Measurements from ENCODE around the gene KAT14. TPM values are rescaled to one million over a fixed set of nuclear protein-coding genes. Genes with fewer than 3 reads are reported as not detected.

Gene KAT14
- total RNA-seq, 1 experiment from 2014 or later: 28.4 TPM

DNA sequence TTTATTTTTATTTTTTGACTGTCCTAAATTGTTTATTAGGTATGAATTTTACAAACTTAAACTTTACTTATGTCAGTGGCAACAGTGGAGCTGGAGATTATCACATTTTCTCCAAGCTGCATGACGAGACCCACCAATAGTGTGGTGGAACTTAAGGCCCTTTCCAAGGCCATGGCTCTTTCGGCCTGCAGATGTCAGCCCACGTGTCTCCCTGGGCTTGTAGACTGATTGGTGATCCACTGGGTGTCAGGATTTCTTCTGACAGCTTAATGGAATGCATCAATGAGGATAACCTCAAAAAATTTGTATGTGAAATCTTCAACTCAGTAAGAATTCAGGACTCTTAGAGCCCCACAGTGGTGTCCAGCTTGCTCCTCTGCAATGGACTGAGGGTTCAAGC is 47.6 kb upstream of the KAT14 start:
- no peak for TF ChIP-seq EZH2 (IDR thresholded peaks at IDR 0.05; ENCODE audit: low read depth)
- TF ChIP-seq, protein P1, sequence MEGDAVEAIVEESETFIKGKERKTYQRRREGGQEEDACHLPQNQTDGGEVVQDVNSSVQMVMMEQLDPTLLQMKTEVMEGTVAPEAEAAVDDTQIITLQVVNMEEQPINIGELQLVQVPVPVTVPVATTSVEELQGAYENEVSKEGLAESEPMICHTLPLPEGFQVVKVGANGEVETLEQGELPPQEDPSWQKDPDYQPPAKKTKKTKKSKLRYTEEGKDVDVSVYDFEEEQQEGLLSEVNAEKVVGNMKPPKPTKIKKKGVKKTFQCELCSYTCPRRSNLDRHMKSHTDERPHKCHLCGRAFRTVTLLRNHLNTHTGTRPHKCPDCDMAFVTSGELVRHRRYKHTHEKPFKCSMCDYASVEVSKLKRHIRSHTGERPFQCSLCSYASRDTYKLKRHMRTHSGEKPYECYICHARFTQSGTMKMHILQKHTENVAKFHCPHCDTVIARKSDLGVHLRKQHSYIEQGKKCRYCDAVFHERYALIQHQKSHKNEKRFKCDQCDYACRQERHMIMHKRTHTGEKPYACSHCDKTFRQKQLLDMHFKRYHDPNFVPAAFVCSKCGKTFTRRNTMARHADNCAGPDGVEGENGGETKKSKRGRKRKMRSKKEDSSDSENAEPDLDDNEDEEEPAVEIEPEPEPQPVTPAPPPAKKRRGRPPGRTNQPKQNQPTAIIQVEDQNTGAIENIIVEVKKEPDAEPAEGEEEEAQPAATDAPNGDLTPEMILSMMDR (conservative IDR thresholded peaks at IDR 0.05): no peak
- H3K4me3 ChIP-seq: no peak overlapping the region
- no peak overlapping the region for H2AFZ ChIP-seq
- no peaks in the 10 kb centered on the region for H3K36me3 ChIP-seq (ENCODE audit: low read depth)
- ChIA-PET CTCF (no interaction called here), POLR2A (ENCODE audit: unreplicated experiment) (no interaction called here)
- no TSS peak for BruUV-seq (replicated peaks)
- H4K20me1 ChIP-seq (ENCODE audit: insufficient read depth): no peaks in the 10 kb centered on the region
- no peak overlapping the region for H3K4me2 ChIP-seq
- no peaks in the 10 kb centered on the region for H3F3A ChIP-seq (ENCODE audit: insufficient read depth, low read depth)
- H3K27ac ChIP-seq: no peak overlapping the region
- no peaks in the 10 kb centered on the region for H3K27me3 ChIP-seq (ENCODE audit: insufficient read depth, low read depth)
- H3K9me2 ChIP-seq (ENCODE audit: insufficient read depth): no peaks in the 10 kb centered on the region
- intact Hi-C loops (cut with micrococcal nuclease; ENCODE audit: unreplicated experiment): no loop called here
- no peak for DNase-seq
- H3K79me2 ChIP-seq (ENCODE audit: low read depth): no peaks in the 10 kb centered on the region
- no peaks in the 10 kb centered on the region for H3K9me3 ChIP-seq (ENCODE audit: insufficient read depth, low read depth)
- no peaks in the 10 kb centered on the region for H3K4me1 ChIP-seq (replicated peaks; ENCODE audit: insufficient read depth)

DNA sequence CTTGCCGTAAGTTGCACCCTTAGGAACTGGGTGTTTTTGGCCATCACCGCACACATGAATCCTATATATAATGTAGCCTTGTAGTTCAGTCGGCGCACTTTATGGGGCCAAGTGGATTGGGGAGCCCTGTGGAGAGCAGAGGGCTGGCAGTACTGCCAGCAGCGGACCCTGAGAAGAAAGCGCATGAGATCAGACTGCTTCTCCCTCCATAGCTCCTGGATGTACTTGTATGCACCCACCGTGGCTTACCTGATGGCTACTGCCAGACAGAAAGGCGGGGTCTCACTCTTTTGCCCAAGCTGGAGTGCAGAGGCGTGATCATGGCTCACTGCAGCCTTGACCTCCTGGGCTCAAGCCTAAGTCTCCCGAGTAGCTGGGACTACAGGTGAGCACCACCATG is 47.2 kb upstream of the KAT14 start:
- POLR2A ChIA-PET (ENCODE audit: unreplicated experiment): no interaction called here
- DNase-seq: no peak
- Histone ChIP-seq H3K4me2 (no peak overlapping the region), H3F3A (ENCODE audit: insufficient read depth, low read depth) (no peaks in the 10 kb centered on the region), H3K79me2 (ENCODE audit: low read depth) (no peaks in the 10 kb centered on the region), H3K27me3 (ENCODE audit: insufficient read depth, low read depth) (no peaks in the 10 kb centered on the region), H3K36me3 (ENCODE audit: low read depth) (no peaks in the 10 kb centered on the region), H3K9me3 (ENCODE audit: insufficient read depth, low read depth) (no peaks in the 10 kb centered on the region), H2AFZ (no peak overlapping the region), H3K27ac (no peak overlapping the region), H3K4me1 (replicated peaks; ENCODE audit: insufficient read depth) (no peaks in the 10 kb centered on the region), H3K9me2 (ENCODE audit: insufficient read depth) (no peaks in the 10 kb centered on the region), H3K4me3 (no peak overlapping the region), H4K20me1 (ENCODE audit: insufficient read depth) (no peaks in the 10 kb centered on the region)
- no peak for TF ChIP-seq EZH2 (IDR thresholded peaks at IDR 0.05; ENCODE audit: low read depth)
- TF ChIP-seq, protein P1 (conservative IDR thresholded peaks at IDR 0.05): no peak
- CTCF ChIA-PET: no interaction called here
- no TSS peak for BruUV-seq (replicated peaks)
- intact Hi-C loops (cut with micrococcal nuclease; ENCODE audit: unreplicated experiment): no loop called here

DNA sequence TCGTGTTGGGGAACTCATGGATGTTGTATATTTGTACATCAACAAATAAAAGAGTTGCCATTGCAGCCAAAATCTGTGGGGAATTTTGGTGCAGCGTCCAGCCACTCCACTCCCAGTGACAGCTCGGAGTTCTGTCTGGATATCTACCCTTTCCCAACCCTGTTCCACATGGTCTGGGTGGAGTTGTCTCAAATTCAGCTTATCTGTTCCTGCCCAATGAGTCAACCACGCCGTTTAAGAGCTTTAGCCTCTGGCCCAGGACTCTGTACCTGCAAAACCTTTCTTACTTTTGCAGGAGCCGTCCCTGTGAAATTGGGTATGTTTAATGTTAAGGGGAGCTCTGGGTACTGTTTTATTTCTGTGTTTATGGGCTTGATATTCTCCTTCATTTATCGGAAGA is 46.0 kb upstream of the KAT14 start:
- no peaks in the 10 kb centered on the region for H3K4me1 ChIP-seq (replicated peaks; ENCODE audit: insufficient read depth)
- H3K79me2 ChIP-seq (ENCODE audit: low read depth): no peaks in the 10 kb centered on the region
- H3K9me2 ChIP-seq (ENCODE audit: insufficient read depth): no peaks in the 10 kb centered on the region
- no peaks in the 10 kb centered on the region for H3K27me3 ChIP-seq (ENCODE audit: insufficient read depth, low read depth)
- H3K4me2 ChIP-seq: no peak overlapping the region
- intact Hi-C loops (cut with micrococcal nuclease; ENCODE audit: unreplicated experiment): no loop called here
- no peaks in the 10 kb centered on the region for H3K9me3 ChIP-seq (ENCODE audit: insufficient read depth, low read depth)
- H3K27ac ChIP-seq: no peak overlapping the region
- no peaks in the 10 kb centered on the region for H3F3A ChIP-seq (ENCODE audit: insufficient read depth, low read depth)
- H4K20me1 ChIP-seq (ENCODE audit: insufficient read depth): no peaks in the 10 kb centered on the region
- DNase-seq: no peak
- no peaks in the 10 kb centered on the region for H3K36me3 ChIP-seq (ENCODE audit: low read depth)
- BruUV-seq (replicated peaks): no TSS peak
- no peak overlapping the region for H3K4me3 ChIP-seq
- ChIA-PET CTCF (no interaction called here), POLR2A (ENCODE audit: unreplicated experiment) (no interaction called here)
- H2AFZ ChIP-seq: no peak overlapping the region
- TF ChIP-seq EZH2 (IDR thresholded peaks at IDR 0.05; ENCODE audit: low read depth): no peak
- TF ChIP-seq, protein P1 (conservative IDR thresholded peaks at IDR 0.05): no peak

All from PC-9 (cell line).